Breast epithelium (tissue), 3 donors: ENCODE measurements around the gene EDEM2.
"Not testable (repeated sequence)": the region's sequence is repeated elsewhere in the genome, so short reads cannot be mapped to it uniquely, and the experiment has no call there.

ENCODE experiments used
- CTCF ChIP-seq, 3 donors: fragments of 450-650 bp; IDR thresholded peaks; one replicate each; pipeline ENCODE4 v1.5.1; 2016 to 2017; ENCODE audit warnings: antibody characterized with exemption in 3 of 3, mild to moderate bottlenecking in 3 of 3, moderate library complexity in 3 of 3
- POLR2AphosphoS5 ChIP-seq, 3 donors: sonication (generic); formaldehyde crosslinking; IDR thresholded peaks; one replicate each; pipeline ENCODE4 v1.6.1; 2017; ENCODE audit warnings: antibody characterized with exemption in 3 of 3

- not testable (repeated sequence) for TF ChIP-seq CTCF, POLR2AphosphoS5 (IDR thresholded peaks at IDR 0.05)
Measured at GRCh38 chr20:35164531-35164930, 17.4 kb upstream of the EDEM2 start.
